HG03442 (cell line): ENCODE data around the gene TOPORS.

ENCODE experiments used
- ATAC-seq: cut with Tn5 transposase; IDR thresholded peaks from one replicate; pipeline ENCODE4 v1.9.1; 2021; ENCODE audit warnings: mild to moderate bottlenecking, moderate library complexity; ENCODE audit not compliant: unreplicated experiment

TOPORS gene

DNA sequence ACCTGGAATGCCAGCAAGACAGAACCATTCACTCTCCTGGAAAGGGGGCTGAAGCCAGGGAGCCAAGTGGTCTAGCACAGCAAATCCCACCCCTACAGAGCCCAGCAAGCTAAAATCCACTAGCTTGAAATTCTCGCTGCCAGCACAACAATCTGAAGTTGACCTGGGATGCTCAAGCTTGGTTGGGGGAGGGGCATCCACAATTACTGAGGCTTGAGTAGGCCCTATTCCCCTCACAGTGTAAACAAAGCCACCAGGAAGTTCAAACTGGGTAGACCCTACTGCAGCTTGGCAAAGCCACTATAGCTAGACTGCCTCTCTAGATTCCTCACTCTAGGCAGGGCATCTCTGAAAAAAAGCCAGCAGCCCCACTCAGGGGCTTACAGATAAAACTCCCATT is 43.7 kb downstream of the TOPORS start:
- no peak for ATAC-seq

DNA sequence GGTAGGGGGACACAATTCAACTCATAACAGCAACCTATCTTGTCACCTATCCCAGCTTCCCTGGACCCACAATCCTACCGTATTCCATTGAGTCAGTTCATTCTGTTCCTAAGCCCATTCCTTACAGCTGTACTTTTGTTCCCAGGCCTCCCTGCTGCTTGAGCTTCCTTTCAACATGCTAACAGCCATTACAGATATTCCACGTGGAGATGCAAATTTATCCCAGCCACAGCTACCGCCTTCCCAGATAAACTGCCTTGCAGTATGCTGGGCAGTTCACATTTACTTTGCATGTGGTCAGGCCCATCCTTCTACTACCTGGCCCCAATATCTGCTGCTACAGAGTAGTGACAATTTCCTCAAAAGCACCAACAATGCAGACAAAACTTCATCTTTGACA is 49.4 kb downstream of the TOPORS start:
- no peak for ATAC-seq

GRCh38 chr9:32502464-32502863 is 49.9 kb downstream of the TOPORS start:
- ATAC-seq: no peak

- no peak for ATAC-seq
Measured at GRCh38 chr9:32501868-32502267, 50.5 kb downstream of the TOPORS start.

DNA sequence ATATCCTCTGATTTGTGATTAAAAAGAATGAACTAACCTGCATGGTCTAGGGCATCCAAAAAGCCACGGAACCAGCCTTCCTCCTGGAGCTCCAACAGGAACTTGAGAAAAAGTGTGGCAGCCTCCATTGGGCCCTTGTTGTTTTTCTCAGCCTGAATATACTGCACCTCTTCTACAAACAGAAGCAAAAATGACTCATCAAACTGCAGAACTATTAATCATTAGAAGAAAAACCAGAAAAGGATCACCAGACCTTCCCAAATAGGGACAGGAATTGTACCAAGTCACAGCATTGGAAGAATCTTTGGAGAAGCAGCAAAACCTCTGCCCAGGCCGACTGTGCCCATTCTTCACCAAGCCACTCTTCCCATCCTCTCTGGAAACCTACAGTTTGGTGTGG is 51.6 kb downstream of the TOPORS start:
- no peak for ATAC-seq

- ATAC-seq: no peak
Measured at GRCh38 chr9:32497921-32498320, 54.5 kb downstream of the TOPORS start.

DNA sequence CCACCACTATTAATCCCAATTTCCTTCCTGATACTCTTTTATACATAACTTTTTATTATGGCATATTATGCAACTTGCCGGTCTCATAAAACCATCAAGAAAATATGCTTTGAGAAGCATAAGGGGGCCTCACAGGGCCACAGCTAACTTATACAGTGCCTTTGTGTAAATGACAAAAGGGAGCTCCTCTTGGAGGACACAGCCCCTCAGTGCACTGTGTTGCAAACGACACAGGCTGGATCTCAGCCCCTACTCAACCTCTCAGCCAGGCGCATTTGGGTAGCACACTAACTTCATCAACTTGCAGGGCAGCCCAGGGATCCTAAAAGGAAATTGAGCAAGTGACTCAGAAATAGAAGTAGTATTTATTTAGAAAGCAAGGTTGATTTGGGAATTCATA is 61.8 kb downstream of the TOPORS start:
- no peak for ATAC-seq
